ENCODE measurements around the gene MACROD2.

- no peak for TF ChIP-seq SMC3 (conservative IDR thresholded peaks at IDR 0.05; ENCODE audit: poor library complexity)
- no peak for TF ChIP-seq CTCF (IDR thresholded peaks at IDR 0.05; ENCODE audit: poor library complexity, severe bottlenecking)
- TF ChIP-seq TAF1 (IDR thresholded peaks at IDR 0.05; ENCODE audit: low read depth), result no peak
- TF ChIP-seq EZH2 (IDR thresholded peaks at IDR 0.05; ENCODE audit: borderline replicate concordance, insufficient read depth, low read length, poor library complexity, severe bottlenecking), result no peak
- no peak for TF ChIP-seq REST (IDR thresholded peaks at IDR 0.05; ENCODE audit: borderline replicate concordance)
- no peak for TF ChIP-seq RAD21 (conservative IDR thresholded peaks at IDR 0.05)
Measured at GRCh38 chr20:14732343-14732742, 737.0 kb downstream of the MACROD2 start.
